Keratinocyte (primary cell): ENCODE results near the gene KRR1. TPM values are rescaled to one million over a fixed set of nuclear protein-coding genes. Genes with fewer than 3 reads are reported as not detected.

Experiments used
- DNase-seq: peaks from one replicate; pipeline ENCODE4 v3.0.0-alpha.2; 2011; ENCODE audit warnings: low read depth, missing footprints, low spot score
- FAIRE-seq: peaks from 2 replicates; lab custom pipeline; 2011; peaks lifted over from hg19 to GRCh38; lab: Jason Lieb, UNC
- H2AFZ ChIP-seq: 2 replicates; pipeline ENCODE4 v1.6.0; 2012; ENCODE audit warnings: low read length, control low read depth, inconsistent platforms; ENCODE audit not compliant: control insufficient read depth
- H3K27ac ChIP-seq: 2 replicates; pipeline ENCODE4 v1.5.1; 2011; ENCODE audit warnings: low read length; ENCODE audit not compliant: control insufficient read depth, insufficient read depth
- H3K27me3 ChIP-seq: 3 replicates; pipeline ENCODE4 v1.6.0; 2011; ENCODE audit warnings: low read length; ENCODE audit not compliant: control insufficient read depth, insufficient read depth; ENCODE audit errors: extremely low read depth
- H3K36me3 ChIP-seq, 2 experiments: 2 replicates in 1 of 2; 3 replicates in 1 of 2; pipeline ENCODE4 v1.5.1; 2011; ENCODE audit warnings: low read length in 2 of 2, mild to moderate bottlenecking in 1 of 2; ENCODE audit not compliant: control insufficient read depth in 2 of 2, insufficient read depth in 2 of 2; ENCODE audit errors: extremely low read depth in 1 of 2
- H3K4me1 ChIP-seq: 3 replicates; pipeline ENCODE4 v1.5.1; 2011; ENCODE audit warnings: low read length; ENCODE audit not compliant: control insufficient read depth, insufficient read depth; ENCODE audit errors: extremely low read depth
- H3K4me2 ChIP-seq: 3 replicates; pipeline ENCODE4 v1.6.0; 2011; ENCODE audit warnings: low read depth, low read length; ENCODE audit not compliant: control insufficient read depth, insufficient read depth; ENCODE audit errors: extremely low read depth
- H3K4me3 ChIP-seq, 3 experiments: fragments of 200-600 bp in 1 of 3; sonication (generic) in 1 of 3; 2 replicates in 2 of 3; 3 replicates in 1 of 3; pipeline ENCODE4 v1.5.1; 2011 to 2016; ENCODE audit warnings: low read length in 3 of 3, mild to moderate bottlenecking in 3 of 3, control low read depth in 2 of 3, inconsistent platforms in 1 of 3, low read depth in 1 of 3, mixed read lengths in 1 of 3, mixed run types in 1 of 3, moderate library complexity in 1 of 3; ENCODE audit not compliant: control insufficient read depth in 2 of 3, insufficient read depth in 2 of 3; ENCODE audit errors: extremely low read depth in 1 of 3
- H3K79me2 ChIP-seq: 2 replicates; pipeline ENCODE4 v1.6.0; 2012; ENCODE audit warnings: low read length; ENCODE audit not compliant: control insufficient read depth, insufficient read depth
- H3K9ac ChIP-seq: 3 replicates; pipeline ENCODE4 v1.6.0; 2011; ENCODE audit warnings: low read length; ENCODE audit not compliant: control insufficient read depth, insufficient read depth; ENCODE audit errors: extremely low read depth
- H3K9me1 ChIP-seq: 3 replicates; pipeline ENCODE4 v1.6.0; 2011; ENCODE audit warnings: low read length; ENCODE audit not compliant: control insufficient read depth, insufficient read depth; ENCODE audit errors: extremely low read depth
- H3K9me3 ChIP-seq: 2 replicates; pipeline ENCODE4 v1.5.1; 2012; ENCODE audit warnings: low read depth, low read length; ENCODE audit not compliant: control insufficient read depth
- H4K20me1 ChIP-seq: 3 replicates; pipeline ENCODE4 v1.6.0; 2011; ENCODE audit warnings: low read length; ENCODE audit not compliant: control insufficient read depth, insufficient read depth; ENCODE audit errors: extremely low read depth
- CTCF ChIP-seq, 3 experiments: IDR thresholded peaks in 1 of 3; conservative IDR thresholded peaks in 1 of 3; optimal IDR thresholded peaks in 1 of 3; 2 replicates in 2 of 3; 3 replicates in 1 of 3; pipeline versions ENCODE3 to v1.5.1; 2011; ENCODE audit warnings: low read length in 3 of 3, mild to moderate bottlenecking in 3 of 3, moderate library complexity in 2 of 3, control low read depth in 1 of 3, inconsistent platforms in 1 of 3; ENCODE audit not compliant: insufficient read depth in 2 of 3; ENCODE audit errors: extremely low read depth in 1 of 3
- EZH2 ChIP-seq: IDR thresholded peaks from one replicate; pipeline ENCODE4 v1.6.1; 2012; ENCODE audit warnings: inconsistent platforms, mild to moderate bottlenecking, low read length, moderate library complexity
- dilution Hi-C: fragments of 300-500 bp; cut with MboI; formaldehyde crosslinking; loops from one replicate; pipeline ENCODE4 v1.7.0; 2020; ENCODE audit warnings: low sequenced_read_pairs; ENCODE audit not compliant: extremely low pct_ligation_motif_present
- polyA plus RNA-seq, 5 experiments: library from polyadenylated mRNA; depleted of rRNA in 3 of 5; stranded (reverse) in 3 of 5; stranded (forward) in 1 of 5; unstranded in 1 of 5; fragments of >200 nt; gene quantifications; 1 replicate in 1 of 5; 2 replicates in 3 of 5; 3 replicates in 1 of 5; pipeline versions ENCODE4 v1.2.1 to v1.2.3, GENCODE V29; 2011 to 2012; ENCODE audit warnings: missing spikeins in 2 of 5, low read depth in 1 of 5, low replicate concordance in 1 of 5

KRR1 gene
- polyA plus RNA-seq, 1 donor (not counting 4 experiments of a cell fraction or from before 2014, with no cell fraction given): 74.7 TPM

- TF ChIP-seq EZH2 (no peak), CTCF (optimal IDR thresholded peaks at IDR 0.05 in 1 of 3, IDR thresholded peaks at IDR 0.05 in 1 of 3, conservative IDR thresholded peaks at IDR 0.05 in 1 of 3; ENCODE audit: extremely low read depth in 1 of 3, insufficient read depth in 2 of 3, low read length in 3 of 3) (no peak)
- no peaks in the 10 kb centered on the region for H4K20me1 ChIP-seq
- no peak overlapping the region for H3K27ac ChIP-seq
- peaks cover 8 to 41% of the 10 kb centered on the region in 2 experiments for H3K36me3 ChIP-seq
- no peaks in the 10 kb centered on the region for H3K27me3 ChIP-seq
- H3K79me2 ChIP-seq: peaks cover 24% of the 10 kb centered on the region
- H3K4me2 ChIP-seq: no peak overlapping the region
- H3K4me1 ChIP-seq: no peaks in the 10 kb centered on the region
- H3K9ac ChIP-seq: no peak overlapping the region
- no peaks in the 10 kb centered on the region for H3K9me1 ChIP-seq
- H2AFZ ChIP-seq: no peak overlapping the region
- H3K4me3 ChIP-seq: no peak overlapping the region
- no peaks in the 10 kb centered on the region for H3K9me3 ChIP-seq
- dilution Hi-C loops: no loop called here
- FAIRE-seq: no peak
- no peak for DNase-seq
Measured at GRCh38 chr12:75503866-75504265, 7.5 kb downstream of the KRR1 start.

- Histone ChIP-seq H3K27ac (no peak overlapping the region), H3K27me3 (no peaks in the 10 kb centered on the region), H3K36me3 (peaks cover 8 to 41% of the 10 kb centered on the region in 2 experiments), H3K9ac (no peak overlapping the region), H3K9me3 (no peaks in the 10 kb centered on the region), H3K9me1 (no peaks in the 10 kb centered on the region), H4K20me1 (no peaks in the 10 kb centered on the region), H2AFZ (no peak overlapping the region), H3K4me1 (no peaks in the 10 kb centered on the region), H3K4me2 (no peak overlapping the region), H3K4me3 (no peak overlapping the region), H3K79me2 (peaks cover 20% of the 10 kb centered on the region)
- DNase-seq (no peak), FAIRE-seq (no peak)
- dilution Hi-C loops: no loop called here
- TF ChIP-seq CTCF (optimal IDR thresholded peaks at IDR 0.05 in 1 of 3, IDR thresholded peaks at IDR 0.05 in 1 of 3, conservative IDR thresholded peaks at IDR 0.05 in 1 of 3; ENCODE audit: extremely low read depth in 1 of 3, insufficient read depth in 2 of 3, low read length in 3 of 3) (no peak), EZH2 (no peak)
Measured at GRCh38 chr12:75503459-75503858, 8.0 kb downstream of the KRR1 start.
